Erythroblast (primary cell): ENCODE data around the gene NAA10.

Experiments
- GATA1 ChIP-seq: IDR thresholded peaks from 2 replicates; pipeline ENCODE4 v1.6.1; 2011; ENCODE audit warnings: low read depth, mild to moderate bottlenecking, control low read depth, low read length, moderate library complexity
- POLR2A ChIP-seq: IDR thresholded peaks from 2 replicates; pipeline ENCODE4 v1.6.1; 2011; ENCODE audit warnings: mild to moderate bottlenecking, low read length

DNA sequence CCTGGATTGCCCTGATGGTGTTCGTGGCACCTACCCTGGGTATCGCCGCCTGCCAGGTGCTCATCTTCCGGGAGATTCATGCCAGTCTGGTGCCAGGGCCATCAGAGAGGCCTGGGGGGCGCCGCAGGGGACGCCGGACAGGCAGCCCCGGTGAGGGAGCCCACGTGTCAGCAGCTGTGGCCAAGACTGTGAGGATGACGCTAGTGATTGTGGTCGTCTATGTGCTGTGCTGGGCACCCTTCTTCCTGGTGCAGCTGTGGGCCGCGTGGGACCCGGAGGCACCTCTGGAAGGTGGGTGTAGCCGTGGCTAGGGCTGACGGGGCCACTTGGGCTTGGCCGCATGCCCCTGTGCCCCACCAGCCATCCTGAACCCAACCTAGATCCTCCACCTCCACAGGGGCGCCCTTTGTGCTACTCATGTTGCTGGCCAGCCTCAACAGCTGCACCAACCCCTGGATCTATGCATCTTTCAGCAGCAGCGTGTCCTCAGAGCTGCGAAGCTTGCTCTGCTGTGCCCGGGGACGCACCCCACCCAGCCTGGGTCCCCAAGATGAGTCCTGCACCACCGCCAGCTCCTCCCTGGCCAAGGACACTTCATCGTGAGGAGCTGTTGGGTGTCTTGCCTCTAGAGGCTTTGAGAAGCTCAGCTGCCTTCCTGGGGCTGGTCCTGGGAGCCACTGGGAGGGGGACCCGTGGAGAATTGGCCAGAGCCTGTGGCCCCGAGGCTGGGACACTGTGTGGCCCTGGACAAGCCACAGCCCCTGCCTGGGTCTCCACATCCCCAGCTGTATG is 28.5 kb downstream of the NAA10 start:
- TF ChIP-seq POLR2A (no peak), GATA1 (no peak)
